OCI-LY7 (cell line): ENCODE measurements around the gene DEFB118. TPM values are rescaled to one million over a fixed set of nuclear protein-coding genes. Genes with fewer than 3 reads are reported as not detected.
A peak's percentile ranks its signal among the peaks of the same experiment; 100 is the strongest.

Experiments
- BruUV-seq: library from RNA; stranded (reverse); fragments of 400-500 nt; replicated peaks from 2 replicates; lab custom pipeline; 2021; lab: Mats Ljungman, UMichigan
- CTCF ChIA-PET: fragments of 300-600 bp; sonication (Branson Sonifier 250); formaldehyde crosslinking; loops from one replicate; lab custom pipeline; 2022; ENCODE audit warnings: antibody characterized with exemption; ENCODE audit not compliant: unreplicated experiment; lab: Charles Lee
- POLR2A ChIA-PET: fragments of 300-600 bp; sonication (Branson Sonifier 250); formaldehyde crosslinking; loops from one replicate; lab custom pipeline; 2022; ENCODE audit warnings: antibody characterized with exemption; lab: Charles Lee
- DNase-seq: peaks from one replicate; pipeline ENCODE4 v3.0.0-alpha.2; 2015; ENCODE audit warnings: low spot score
- H2AFZ ChIP-seq: fragments of 200-600 bp; sonication (generic), shearing (Covaris generic); 2 replicates; pipeline ENCODE4 v1.6.1; 2014; ENCODE audit warnings: mild to moderate bottlenecking, antibody characterized with exemption, low read length, moderate library complexity
- H3K27ac ChIP-seq: fragments of 200-600 bp; sonication (generic); 2 replicates; pipeline ENCODE4 v1.5.1; 2014; ENCODE audit warnings: mixed run types, low read depth, mild to moderate bottlenecking, moderate library complexity, low read length, inconsistent platforms; ENCODE audit not compliant: poor library complexity, severe bottlenecking
- H3K36me3 ChIP-seq: fragments of 200-600 bp; sonication (generic); 2 replicates; pipeline ENCODE4 v1.6.1; 2014; ENCODE audit warnings: mild to moderate bottlenecking, antibody characterized with exemption, low read length, moderate library complexity, mixed read lengths; ENCODE audit not compliant: insufficient read depth
- H3K4me1 ChIP-seq: fragments of 200-600 bp; sonication (generic); 2 replicates; pipeline ENCODE4 v1.5.1; 2014; ENCODE audit warnings: mild to moderate bottlenecking, low read length; ENCODE audit not compliant: insufficient read depth, poor library complexity, severe bottlenecking
- H3K4me2 ChIP-seq: fragments of 200-600 bp; sonication (generic); 2 replicates; pipeline ENCODE4 v1.6.1; 2014; ENCODE audit warnings: mild to moderate bottlenecking, low read length
- H3K4me3 ChIP-seq: fragments of 200-600 bp; sonication (generic); 2 replicates; pipeline ENCODE4 v1.5.1; 2014; ENCODE audit warnings: mild to moderate bottlenecking, low read depth, low read length; ENCODE audit not compliant: poor library complexity, severe bottlenecking
- H3K79me2 ChIP-seq: fragments of 200-600 bp; sonication (generic); 2 replicates; pipeline ENCODE4 v1.6.1; 2016; ENCODE audit warnings: low read depth, mild to moderate bottlenecking, low read length, moderate library complexity, mixed read lengths; ENCODE audit not compliant: insufficient read depth
- H3K9me2 ChIP-seq: fragments of 200-600 bp; sonication (generic); 2 replicates; pipeline ENCODE4 v1.6.1; 2016; ENCODE audit warnings: mild to moderate bottlenecking, low read length, mixed read lengths; ENCODE audit not compliant: insufficient read depth
- H3K9me3 ChIP-seq: fragments of 200-600 bp; sonication (generic); 2 replicates; pipeline ENCODE4 v1.6.1; 2014; ENCODE audit warnings: mild to moderate bottlenecking, mixed run types, low read length, mixed read lengths
- H4K20me1 ChIP-seq: fragments of 200-600 bp; sonication (generic); 2 replicates; pipeline ENCODE4 v1.6.1; 2014; ENCODE audit warnings: mild to moderate bottlenecking, antibody characterized with exemption, low read length, moderate library complexity, mixed read lengths; ENCODE audit not compliant: insufficient read depth
- EZH2phosphoT487 ChIP-seq: fragments of 200-600 bp; sonication (generic); IDR thresholded peaks from 2 replicates; pipeline ENCODE4 v1.6.1; 2018; ENCODE audit warnings: low read depth, borderline replicate concordance, mild to moderate bottlenecking, mixed run types, antibody characterized with exemption, low read length, moderate library complexity, mixed read lengths
- intact Hi-C: fragments of 100-400 bp; cut with micrococcal nuclease; formaldehyde crosslinking; loops from one replicate; pipeline ENCODE4 v1.10.0; 2022; ENCODE audit not compliant: unreplicated experiment
- total RNA-seq, 2 experiments: library from RNA; depleted of rRNA in 1 of 2; stranded (reverse); fragments of >200 nt in 1 of 2; shearing (Covaris generic) in 1 of 2; gene quantifications; 2 replicates each; pipeline ENCODE4 v1.2.3, GENCODE V29; 2014 to 2022
- TF ChIP-seq, protein P1 (sequence below): fragments of 200-600 bp; sonication (generic); conservative IDR thresholded peaks from 2 replicates; pipeline ENCODE4 v1.5.1; 2014; ENCODE audit warnings: mild to moderate bottlenecking, antibody characterized with exemption, low read length, moderate library complexity, mixed read lengths

Gene DEFB118
- total RNA-seq, 2 experiments from 2014 or later = not detected

DNA sequence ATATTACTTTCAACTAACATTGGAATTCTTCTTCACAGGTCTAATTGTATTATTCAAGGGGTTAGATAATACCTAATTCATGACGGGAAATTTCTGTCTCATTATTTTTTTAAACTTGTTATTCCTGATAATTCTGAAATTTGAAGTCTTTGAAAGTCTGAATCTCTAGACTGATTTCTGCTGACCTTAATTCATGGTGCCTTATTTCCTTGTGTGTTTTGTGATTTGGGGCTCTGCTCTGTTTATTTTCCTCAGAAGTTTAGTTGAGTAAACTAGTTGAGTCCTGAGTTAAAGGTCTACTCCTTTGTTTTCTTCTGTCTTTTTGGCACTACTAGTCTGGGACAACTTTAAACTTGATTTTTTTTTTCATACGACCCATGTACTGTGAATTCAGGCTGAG, 5.9 kb downstream of the DEFB118 start:
- Histone ChIP-seq H4K20me1 (no peaks in the 10 kb centered on the region), H3K9me3 (no peaks in the 10 kb centered on the region), H2AFZ (no peak overlapping the region), H3K4me1 (no peaks in the 10 kb centered on the region), H3K4me2 (no peak overlapping the region), H3K9me2 (no peaks in the 10 kb centered on the region), H3K27ac (no peak overlapping the region), H3K36me3 (no peaks in the 10 kb centered on the region), H3K79me2 (no peaks in the 10 kb centered on the region), H3K4me3 (no peak overlapping the region)
- ChIA-PET CTCF (no interaction called here), POLR2A (no interaction called here)
- no peak for DNase-seq
- intact Hi-C loops = no loop called here
- no TSS peak for BruUV-seq
- TF ChIP-seq, protein P1, sequence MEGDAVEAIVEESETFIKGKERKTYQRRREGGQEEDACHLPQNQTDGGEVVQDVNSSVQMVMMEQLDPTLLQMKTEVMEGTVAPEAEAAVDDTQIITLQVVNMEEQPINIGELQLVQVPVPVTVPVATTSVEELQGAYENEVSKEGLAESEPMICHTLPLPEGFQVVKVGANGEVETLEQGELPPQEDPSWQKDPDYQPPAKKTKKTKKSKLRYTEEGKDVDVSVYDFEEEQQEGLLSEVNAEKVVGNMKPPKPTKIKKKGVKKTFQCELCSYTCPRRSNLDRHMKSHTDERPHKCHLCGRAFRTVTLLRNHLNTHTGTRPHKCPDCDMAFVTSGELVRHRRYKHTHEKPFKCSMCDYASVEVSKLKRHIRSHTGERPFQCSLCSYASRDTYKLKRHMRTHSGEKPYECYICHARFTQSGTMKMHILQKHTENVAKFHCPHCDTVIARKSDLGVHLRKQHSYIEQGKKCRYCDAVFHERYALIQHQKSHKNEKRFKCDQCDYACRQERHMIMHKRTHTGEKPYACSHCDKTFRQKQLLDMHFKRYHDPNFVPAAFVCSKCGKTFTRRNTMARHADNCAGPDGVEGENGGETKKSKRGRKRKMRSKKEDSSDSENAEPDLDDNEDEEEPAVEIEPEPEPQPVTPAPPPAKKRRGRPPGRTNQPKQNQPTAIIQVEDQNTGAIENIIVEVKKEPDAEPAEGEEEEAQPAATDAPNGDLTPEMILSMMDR = no peak
- no peak for TF ChIP-seq EZH2phosphoT487

DNA sequence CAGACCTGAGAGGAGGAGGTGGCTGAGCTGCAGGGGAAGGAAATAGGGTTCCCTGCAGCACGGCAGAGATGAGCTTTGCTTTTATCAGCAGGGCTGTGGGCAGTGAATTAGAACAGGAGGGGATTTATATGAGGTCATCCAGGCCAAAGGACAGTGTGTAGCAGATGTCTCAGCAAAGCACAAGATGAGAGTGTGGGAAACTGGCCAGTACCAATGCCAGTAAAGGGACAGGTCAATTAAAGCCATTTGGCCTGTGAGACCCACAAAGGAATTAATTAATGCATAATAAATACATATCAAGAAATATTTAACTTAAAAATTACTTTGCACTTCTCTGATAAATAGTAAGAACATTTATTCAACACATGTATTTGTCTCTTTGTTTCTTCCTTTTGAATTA, 22.1 kb downstream of the DEFB118 start, which contains the start of gene DEFB119:
Gene DEFB119 (minus strand): TSS at position 101 of the 400 bp plus-strand sequence. CDS start 107 bp downstream, outside the sequence.
- no peaks in the 10 kb centered on the region for H3K9me3 ChIP-seq
- no peak within 1 kb of the TSS for H3K27ac ChIP-seq
- H3K79me2 ChIP-seq = no peaks in the 10 kb centered on the region
- no peak within 1 kb of the TSS for H2AFZ ChIP-seq
- H3K4me3 ChIP-seq = no peak within 1 kb of the TSS
- no peaks in the 10 kb centered on the region for H3K9me2 ChIP-seq
- intact Hi-C loops = no loop called here
- no peaks in the 10 kb centered on the region for H4K20me1 ChIP-seq
- ChIA-PET CTCF (no interaction called here), POLR2A (no interaction called here)
- no peak for TF ChIP-seq EZH2phosphoT487
- TF ChIP-seq, protein P1 = no peak
- H3K36me3 ChIP-seq = no peaks in the 10 kb centered on the region
- no peak within 1 kb of the TSS for H3K4me2 ChIP-seq
- BruUV-seq = no TSS peak
- H3K4me1 ChIP-seq = no peaks in the 10 kb centered on the region
- no peak for DNase-seq

DNA sequence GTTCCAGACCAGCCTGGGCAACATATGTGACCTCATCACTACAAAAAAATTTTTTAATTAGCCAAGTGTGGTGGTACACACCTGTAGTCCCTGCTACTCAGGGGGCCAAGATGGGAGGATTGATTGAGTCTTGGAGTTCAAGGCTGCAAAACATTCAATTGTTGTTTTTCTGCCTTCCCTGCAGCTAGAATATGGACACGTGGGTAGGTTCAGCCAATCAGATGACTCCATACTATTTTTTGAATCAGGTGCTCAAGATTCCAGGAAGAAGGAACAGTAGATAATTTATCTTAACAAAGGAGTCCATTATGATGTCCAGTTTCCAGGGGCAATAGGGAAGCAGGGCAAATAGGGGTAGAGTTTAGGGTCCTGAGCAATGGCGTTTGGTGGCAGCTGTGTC, 24.4 kb downstream of the DEFB118 start:
- no peaks in the 10 kb centered on the region for H3K9me3 ChIP-seq
- no peak for DNase-seq
- no peaks in the 10 kb centered on the region for H3K4me1 ChIP-seq
- H3K4me2 ChIP-seq = no peak overlapping the region
- H3K27ac ChIP-seq = no peak overlapping the region
- no TSS peak for BruUV-seq
- H2AFZ ChIP-seq = peak overlapping the region; percentile 49; the same call in 1 of the 2 replicates
- H3K4me3 ChIP-seq = no peak overlapping the region
- ChIA-PET CTCF (interaction anchor here (1.0 kb wide), 1 partner anchor 18 kb away, joined by 3 read pairs; no protein-coding TSS in a partner anchor), POLR2A (no interaction called here)
- intact Hi-C loops = no loop called here
- no peaks in the 10 kb centered on the region for H3K9me2 ChIP-seq
- no peaks in the 10 kb centered on the region for H4K20me1 ChIP-seq
- H3K79me2 ChIP-seq = no peaks in the 10 kb centered on the region
- TF ChIP-seq, protein P1 = no peak
- no peak for TF ChIP-seq EZH2phosphoT487
- no peaks in the 10 kb centered on the region for H3K36me3 ChIP-seq
